Measurements from ENCODE around the gene LRRC75B. TPM values are rescaled to one million over a fixed set of nuclear protein-coding genes. Genes with fewer than 3 reads are reported as not detected.

The LRRC75B gene
- total and polyA plus RNA-seq, 2 of the 13 experiments (the other 11 are each of a cell fraction or from before 2014, with no cell fraction given): 11.8 to 34.8 TPM

DNA sequence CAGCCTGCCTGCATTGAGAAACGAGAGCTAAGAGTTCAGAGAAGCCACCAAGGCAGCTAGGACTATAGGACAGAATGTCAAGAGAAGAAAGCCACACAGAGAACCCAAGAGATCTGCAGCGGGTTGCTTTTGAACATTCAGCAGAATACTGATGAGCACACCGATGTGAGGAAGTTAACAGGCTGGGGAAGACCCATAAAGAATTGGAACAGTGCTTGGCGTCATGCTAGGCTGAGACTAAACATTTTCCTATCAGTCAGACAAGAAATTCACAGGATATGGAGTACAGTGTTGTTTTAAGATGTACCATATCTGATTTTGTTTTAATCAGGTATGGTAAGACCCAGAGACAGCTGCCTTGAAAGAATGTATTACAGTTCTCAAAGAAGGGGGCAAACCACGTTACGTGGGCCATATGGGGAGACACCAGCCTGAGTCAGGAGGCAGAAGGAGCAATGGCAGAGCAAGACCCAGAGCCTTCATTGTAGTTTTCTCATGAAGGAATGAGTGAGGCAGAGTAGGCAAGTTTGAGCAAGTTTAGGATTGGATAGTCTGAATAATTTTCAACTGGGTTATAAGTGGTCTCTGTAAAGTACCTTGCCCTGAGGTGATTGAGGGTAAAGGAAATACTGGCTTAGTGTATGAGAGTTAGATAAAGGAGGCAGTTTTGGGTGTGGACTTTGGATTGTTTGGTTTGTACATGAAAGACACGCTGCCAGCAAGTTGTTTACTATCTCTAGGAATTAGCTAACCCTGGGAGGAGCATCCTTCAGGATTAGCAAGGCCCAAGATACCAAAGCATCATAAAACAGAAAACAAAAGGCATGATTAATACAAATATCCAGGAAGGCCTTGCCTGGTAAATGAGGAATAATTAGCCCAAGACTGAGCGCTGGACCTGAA lies 14.3 kb downstream of the LRRC75B start (continued):
- TF ChIP-seq ZNF407 (CRISPR knock-in tag; IDR thresholded peaks at IDR 0.05; ENCODE audit: not compliant biosample characterization) (no peak), ZZZ3 (CRISPR knock-in tag; IDR thresholded peaks at IDR 0.05; ENCODE audit: borderline replicate concordance) (no peak), GABPB1 (CRISPR knock-in tag; IDR thresholded peaks at IDR 0.05) (0 out of 2 replicates have a peak, but pooled peaks have one; percentile 30), GABPA (IDR thresholded peaks at IDR 0.05; ENCODE audit: low read depth, low read length) (no peak), GABPA (CRISPR knock-in tag; IDR thresholded peaks at IDR 0.05; ENCODE audit: low read depth) (peak; percentile 42; the same call in 1 of the 2 replicates), GATA4 (IDR thresholded peaks at IDR 0.05; ENCODE audit: borderline replicate concordance, low read depth) (peak; percentile 88; the same call in 1 of the 2 replicates), ZNF772 (CRISPR knock-in tag; IDR thresholded peaks at IDR 0.05) (no peak), ZNF577 (CRISPR knock-in tag; IDR thresholded peaks at IDR 0.05; ENCODE audit: borderline replicate concordance, low read depth) (no peak), RFX1 (IDR thresholded peaks at IDR 0.05) (no peak), ZMYM4 (CRISPR knock-in tag; IDR thresholded peaks at IDR 0.05) (peak; percentile 63; the same call in 1 of the 2 replicates)
- TF ChIP-seq, protein P1, sequence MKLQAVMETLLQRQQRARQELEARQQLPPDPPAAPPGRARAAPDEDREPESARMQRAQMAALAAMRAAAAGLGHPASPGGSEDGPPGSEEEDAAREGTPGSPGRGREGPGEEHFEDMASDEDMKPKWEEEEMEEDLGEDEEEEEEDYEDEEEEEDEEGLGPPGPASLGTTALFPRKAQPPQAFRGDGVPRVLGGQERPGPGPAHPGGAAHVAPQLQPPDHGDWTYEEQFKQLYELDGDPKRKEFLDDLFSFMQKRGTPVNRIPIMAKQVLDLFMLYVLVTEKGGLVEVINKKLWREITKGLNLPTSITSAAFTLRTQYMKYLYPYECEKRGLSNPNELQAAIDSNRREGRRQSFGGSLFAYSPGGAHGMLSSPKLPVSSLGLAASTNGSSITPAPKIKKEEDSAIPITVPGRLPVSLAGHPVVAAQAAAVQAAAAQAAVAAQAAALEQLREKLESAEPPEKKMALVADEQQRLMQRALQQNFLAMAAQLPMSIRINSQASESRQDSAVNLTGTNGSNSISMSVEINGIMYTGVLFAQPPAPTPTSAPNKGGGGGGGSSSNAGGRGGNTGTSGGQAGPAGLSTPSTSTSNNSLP (IDR thresholded peaks at IDR 0.05; ENCODE audit: low read depth, low read length): peak; percentile 79
- TF ChIP-seq, protein P2, sequence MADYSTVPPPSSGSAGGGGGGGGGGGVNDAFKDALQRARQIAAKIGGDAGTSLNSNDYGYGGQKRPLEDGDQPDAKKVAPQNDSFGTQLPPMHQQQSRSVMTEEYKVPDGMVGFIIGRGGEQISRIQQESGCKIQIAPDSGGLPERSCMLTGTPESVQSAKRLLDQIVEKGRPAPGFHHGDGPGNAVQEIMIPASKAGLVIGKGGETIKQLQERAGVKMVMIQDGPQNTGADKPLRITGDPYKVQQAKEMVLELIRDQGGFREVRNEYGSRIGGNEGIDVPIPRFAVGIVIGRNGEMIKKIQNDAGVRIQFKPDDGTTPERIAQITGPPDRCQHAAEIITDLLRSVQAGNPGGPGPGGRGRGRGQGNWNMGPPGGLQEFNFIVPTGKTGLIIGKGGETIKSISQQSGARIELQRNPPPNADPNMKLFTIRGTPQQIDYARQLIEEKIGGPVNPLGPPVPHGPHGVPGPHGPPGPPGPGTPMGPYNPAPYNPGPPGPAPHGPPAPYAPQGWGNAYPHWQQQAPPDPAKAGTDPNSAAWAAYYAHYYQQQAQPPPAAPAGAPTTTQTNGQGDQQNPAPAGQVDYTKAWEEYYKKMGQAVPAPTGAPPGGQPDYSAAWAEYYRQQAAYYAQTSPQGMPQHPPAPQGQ (CRISPR knock-in tag; IDR thresholded peaks at IDR 0.05; ENCODE audit: borderline replicate concordance): no peak

All from HepG2 (cell line).